ENCODE data around the gene HERPUD2. TPM values are rescaled to one million over a fixed set of nuclear protein-coding genes. Genes with fewer than 3 reads are reported as not detected.

HERPUD2 gene
- total and polyA plus RNA-seq, 2 donors (not counting 3 experiments of a cell fraction or from before 2014, with no cell fraction given): 33.9 to 42.0 TPM

DNA sequence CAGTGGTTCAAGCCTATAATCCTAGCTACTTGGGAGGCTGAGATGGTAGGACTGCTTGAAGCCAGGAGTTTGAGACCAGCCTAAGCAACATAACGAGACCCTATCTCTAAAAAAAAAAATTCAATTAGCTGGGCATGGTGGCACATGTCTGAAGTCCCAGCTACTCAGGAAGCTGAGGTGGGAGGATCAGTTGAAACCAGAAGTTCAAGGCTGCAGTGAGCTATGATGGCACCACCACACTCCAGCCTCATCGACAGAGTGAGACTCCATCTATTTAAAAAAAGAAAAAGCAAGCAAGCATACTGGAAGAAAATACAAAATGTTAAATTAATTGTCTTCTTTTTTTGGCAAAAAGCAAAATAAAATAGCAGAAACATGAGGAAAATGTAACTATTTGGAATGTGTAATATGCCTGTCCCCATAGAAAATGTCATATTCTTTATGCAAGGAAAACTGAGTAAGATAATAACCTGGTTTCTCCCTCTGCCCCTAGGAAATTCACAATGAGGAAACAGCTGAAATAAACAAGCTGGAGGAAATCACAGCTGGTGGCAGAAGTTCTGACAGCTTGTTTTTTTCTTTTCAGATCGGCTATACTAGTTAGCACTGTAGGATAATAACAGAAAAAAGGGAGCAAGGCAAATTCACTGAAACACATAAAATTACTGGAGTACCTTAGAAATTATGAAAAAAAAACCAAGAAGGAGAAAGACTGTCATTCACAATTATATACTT, 48.5 kb downstream of the HERPUD2 start:
- CTCF ChIA-PET: interaction anchor here (1.0 to 2.0 kb wide), 3 partner anchors 9 to 63 kb away, joined by 4 to 6 read pairs (median 5); no protein-coding TSS in a partner anchor
- H3K9me1 ChIP-seq (replicated peaks; ENCODE audit: control insufficient read depth, extremely low read depth, insufficient read depth, low read length): no peaks in the 10 kb centered on the region
- no peak overlapping the region for H3K4me2 ChIP-seq (ENCODE audit: insufficient read depth, low read length)
- dilution Hi-C loops (cut with MboI; ENCODE audit: extremely low pct_ligation_motif_present, low sequenced_read_pairs) (no loop called here), intact Hi-C loops (cut with micrococcal nuclease) (no loop called here)
- DNase-seq (ENCODE audit: low read depth, low spot score): peak; percentile 34
- no peak overlapping the region for H3K4me3 ChIP-seq (replicated peaks in 1 of 3; ENCODE audit: insufficient read depth in 1 of 3, low read depth in 1 of 3, low read length in 3 of 3)
- no TSS peak for BruUV-seq (replicated peaks)
- no peak overlapping the region for H2AFZ ChIP-seq (ENCODE audit: low read depth, low read length)
- peaks cover 0 to 2% of the 10 kb centered on the region in 2 experiments for H3K36me3 ChIP-seq (ENCODE audit: control insufficient read depth in 2 of 2, extremely low read depth in 1 of 2, insufficient read depth in 2 of 2, low read length in 2 of 2)
- POLR2A ChIA-PET: no interaction called here
- H3K27ac ChIP-seq (ENCODE audit: insufficient read depth, low read depth, low read length): no peak overlapping the region
- no peak overlapping the region for H3K9ac ChIP-seq (replicated peaks; ENCODE audit: extremely low read depth, insufficient read depth, low read length)
- H3K9me3 ChIP-seq (replicated peaks; ENCODE audit: control insufficient read depth, insufficient read depth, low read length): no peaks in the 10 kb centered on the region
- H3K4me1 ChIP-seq (ENCODE audit: control insufficient read depth, extremely low read depth, insufficient read depth, low read length): peaks cover 4% of the 10 kb centered on the region
- no peaks in the 10 kb centered on the region for H4K20me1 ChIP-seq (replicated peaks; ENCODE audit: control insufficient read depth, extremely low read depth, insufficient read depth, low read length)
- H3K27me3 ChIP-seq (ENCODE audit: control insufficient read depth in 2 of 2, insufficient read depth in 2 of 2, low read length in 2 of 2): no peaks in the 10 kb centered on the region
- H3K79me2 ChIP-seq (ENCODE audit: control insufficient read depth, insufficient read depth, low read length): peaks cover 12% of the 10 kb centered on the region
- TF ChIP-seq, protein P1, sequence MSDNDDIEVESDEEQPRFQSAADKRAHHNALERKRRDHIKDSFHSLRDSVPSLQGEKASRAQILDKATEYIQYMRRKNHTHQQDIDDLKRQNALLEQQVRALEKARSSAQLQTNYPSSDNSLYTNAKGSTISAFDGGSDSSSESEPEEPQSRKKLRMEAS (IDR thresholded peaks at IDR 0.05; ENCODE audit: insufficient read depth, insufficient read length): no peak
- TF ChIP-seq JUN (IDR thresholded peaks at IDR 0.05; ENCODE audit: borderline replicate concordance, insufficient read depth, insufficient read length, low read depth) (no peak), POLR2A (IDR thresholded peaks at IDR 0.05; ENCODE audit: low read depth, low read length) (no peak), MYC (IDR thresholded peaks at IDR 0.05; ENCODE audit: low read depth, low read length) (no peak), POLR2AphosphoS5 (IDR thresholded peaks at IDR 0.05; ENCODE audit: insufficient read depth, low read depth, low read length) (no peak), EZH2 (IDR thresholded peaks at IDR 0.05; ENCODE audit: borderline replicate concordance, low read depth, low read length, severe bottlenecking) (no peak), GATA2 (IDR thresholded peaks at IDR 0.05; ENCODE audit: insufficient read depth, insufficient read length, low read depth, low read length) (no peak), FOS (IDR thresholded peaks at IDR 0.05; ENCODE audit: borderline replicate concordance, insufficient read depth, low read length) (no peak)
- TF ChIP-seq, protein P2, sequence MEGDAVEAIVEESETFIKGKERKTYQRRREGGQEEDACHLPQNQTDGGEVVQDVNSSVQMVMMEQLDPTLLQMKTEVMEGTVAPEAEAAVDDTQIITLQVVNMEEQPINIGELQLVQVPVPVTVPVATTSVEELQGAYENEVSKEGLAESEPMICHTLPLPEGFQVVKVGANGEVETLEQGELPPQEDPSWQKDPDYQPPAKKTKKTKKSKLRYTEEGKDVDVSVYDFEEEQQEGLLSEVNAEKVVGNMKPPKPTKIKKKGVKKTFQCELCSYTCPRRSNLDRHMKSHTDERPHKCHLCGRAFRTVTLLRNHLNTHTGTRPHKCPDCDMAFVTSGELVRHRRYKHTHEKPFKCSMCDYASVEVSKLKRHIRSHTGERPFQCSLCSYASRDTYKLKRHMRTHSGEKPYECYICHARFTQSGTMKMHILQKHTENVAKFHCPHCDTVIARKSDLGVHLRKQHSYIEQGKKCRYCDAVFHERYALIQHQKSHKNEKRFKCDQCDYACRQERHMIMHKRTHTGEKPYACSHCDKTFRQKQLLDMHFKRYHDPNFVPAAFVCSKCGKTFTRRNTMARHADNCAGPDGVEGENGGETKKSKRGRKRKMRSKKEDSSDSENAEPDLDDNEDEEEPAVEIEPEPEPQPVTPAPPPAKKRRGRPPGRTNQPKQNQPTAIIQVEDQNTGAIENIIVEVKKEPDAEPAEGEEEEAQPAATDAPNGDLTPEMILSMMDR (IDR thresholded peaks at IDR 0.05; ENCODE audit: extremely low read depth in 1 of 2, insufficient read depth in 1 of 2, low read depth in 1 of 2, low read length in 2 of 2): no peak
- FAIRE-seq: no peak

Measured in endothelial cell of umbilical vein (primary cell).